ENCODE data around the gene ZNHIT1. TPM values are rescaled to one million over a fixed set of nuclear protein-coding genes. Genes with fewer than 3 reads are reported as not detected.
A peak's percentile ranks its signal among the peaks of the same experiment; 100 is the strongest.

ZNHIT1 gene
- total RNA-seq, 1 donor from 2014 or later = 39.1 TPM

DNA sequence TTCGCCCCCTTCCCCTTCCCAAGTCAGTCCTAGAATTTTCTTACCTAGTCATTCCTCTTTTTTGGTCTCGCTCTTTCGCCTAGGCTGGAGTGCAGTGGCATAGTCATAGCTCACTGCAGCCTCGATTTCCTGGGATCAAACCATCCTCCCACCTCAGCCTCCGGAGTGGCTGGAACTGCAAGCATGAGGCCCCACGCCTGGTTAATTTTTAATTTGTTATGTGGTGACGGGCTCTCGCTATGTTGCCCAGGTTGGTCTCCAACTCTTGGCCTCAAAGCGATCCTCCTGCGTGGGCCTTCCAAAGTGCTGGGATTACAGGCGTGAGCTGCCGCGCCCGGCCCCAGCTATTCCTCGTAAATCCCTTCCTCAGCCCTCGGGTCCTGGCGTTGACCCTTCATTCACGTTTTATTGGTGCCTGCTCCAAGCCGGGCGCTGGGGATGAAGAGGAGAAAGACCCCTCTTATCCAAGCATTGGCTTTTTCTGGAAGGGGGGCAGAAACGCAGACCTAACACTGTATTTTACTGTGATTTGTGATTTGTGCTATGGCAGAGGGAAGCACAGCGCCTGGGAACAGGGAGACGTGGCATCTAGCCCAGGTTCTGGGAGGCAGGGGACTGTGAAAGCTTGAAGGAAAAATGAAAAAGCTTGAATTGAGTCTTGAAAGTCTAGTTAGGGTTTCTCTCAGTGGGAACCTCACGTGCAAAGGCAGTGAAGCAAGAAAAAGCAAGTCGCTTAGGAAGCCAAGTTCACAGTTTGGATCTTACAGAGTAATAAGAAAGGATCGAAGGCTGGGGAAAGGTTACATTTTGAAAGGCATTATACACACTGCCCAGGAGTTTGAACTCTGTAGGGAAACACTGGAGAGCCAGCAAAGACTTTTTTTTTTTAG is 516 bp downstream of the ZNHIT1 start:
- peaks cover 12% of the 10 kb centered on the region for H3F3A ChIP-seq (ENCODE audit: low read depth)
- H3K4me1 ChIP-seq = peaks cover 8% of the 10 kb centered on the region
- Mint-ChIP-seq H3K4me1 (peaks cover 30% of the 10 kb centered on the region), H3K36me3 (no peaks in the 10 kb centered on the region), H3K27ac (peak overlapping the region; percentile 79), H3K4me3 (peak overlapping the region; percentile 98), H3K9me3 (no peaks in the 10 kb centered on the region), H3K27me3 (ENCODE audit: insufficient read depth, low read depth) (peaks cover 17% of the 10 kb centered on the region)
- DNase-seq (ENCODE audit: low spot score) = peak; percentile 47
- H3K4me2 ChIP-seq = peak overlapping the region; percentile 99
- H3K27me3 ChIP-seq = no peaks in the 10 kb centered on the region
- no peak overlapping the region for H3K27ac ChIP-seq
- H3K79me2 ChIP-seq (ENCODE audit: low read depth) = peaks cover 34% of the 10 kb centered on the region
- H3K36me3 ChIP-seq = no peaks in the 10 kb centered on the region
- TF ChIP-seq, protein P1, sequence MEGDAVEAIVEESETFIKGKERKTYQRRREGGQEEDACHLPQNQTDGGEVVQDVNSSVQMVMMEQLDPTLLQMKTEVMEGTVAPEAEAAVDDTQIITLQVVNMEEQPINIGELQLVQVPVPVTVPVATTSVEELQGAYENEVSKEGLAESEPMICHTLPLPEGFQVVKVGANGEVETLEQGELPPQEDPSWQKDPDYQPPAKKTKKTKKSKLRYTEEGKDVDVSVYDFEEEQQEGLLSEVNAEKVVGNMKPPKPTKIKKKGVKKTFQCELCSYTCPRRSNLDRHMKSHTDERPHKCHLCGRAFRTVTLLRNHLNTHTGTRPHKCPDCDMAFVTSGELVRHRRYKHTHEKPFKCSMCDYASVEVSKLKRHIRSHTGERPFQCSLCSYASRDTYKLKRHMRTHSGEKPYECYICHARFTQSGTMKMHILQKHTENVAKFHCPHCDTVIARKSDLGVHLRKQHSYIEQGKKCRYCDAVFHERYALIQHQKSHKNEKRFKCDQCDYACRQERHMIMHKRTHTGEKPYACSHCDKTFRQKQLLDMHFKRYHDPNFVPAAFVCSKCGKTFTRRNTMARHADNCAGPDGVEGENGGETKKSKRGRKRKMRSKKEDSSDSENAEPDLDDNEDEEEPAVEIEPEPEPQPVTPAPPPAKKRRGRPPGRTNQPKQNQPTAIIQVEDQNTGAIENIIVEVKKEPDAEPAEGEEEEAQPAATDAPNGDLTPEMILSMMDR (IDR thresholded peaks at IDR 0.05) = no peak
- TF ChIP-seq EZH2phosphoT487 (IDR thresholded peaks at IDR 0.05) (no peak), EZH2 (IDR thresholded peaks at IDR 0.05) (no peak)
- peak overlapping the region; percentile 66 for H3K9ac ChIP-seq
- no peaks in the 10 kb centered on the region for H3K9me3 ChIP-seq (ENCODE audit: low read depth)
- H4K20me1 ChIP-seq (ENCODE audit: low read depth) = no peaks in the 10 kb centered on the region
- peak overlapping the region; percentile 91 for H3K4me3 ChIP-seq
- peak overlapping the region; percentile 90 for H2AFZ ChIP-seq (replicated peaks)

DNA sequence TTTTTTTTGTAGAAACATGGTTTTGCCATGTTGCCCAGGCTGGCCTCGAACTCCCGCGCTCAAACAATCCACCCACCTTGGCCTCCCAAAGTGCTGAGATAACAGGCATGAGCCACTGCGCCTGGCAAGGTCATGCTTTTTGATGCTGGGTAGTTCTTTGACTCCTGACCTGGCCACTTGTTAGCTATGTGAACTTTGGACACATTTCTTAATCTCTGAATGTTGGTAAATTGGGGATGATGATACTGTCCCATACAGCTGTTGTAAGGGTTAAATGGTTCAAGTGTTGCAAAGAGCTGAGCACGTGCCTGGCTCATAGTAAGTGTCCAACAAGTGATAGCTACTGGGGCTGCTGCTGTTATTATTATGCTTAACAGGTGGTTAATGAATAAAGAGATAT is 2.3 kb downstream of the ZNHIT1 start:
- DNase-seq (ENCODE audit: low spot score) = no peak
- Mint-ChIP-seq H3K9me3 (no peaks in the 10 kb centered on the region), H3K27me3 (ENCODE audit: insufficient read depth, low read depth) (peaks cover 16% of the 10 kb centered on the region), H3K36me3 (peaks cover 8% of the 10 kb centered on the region), H3K27ac (no peak overlapping the region), H3K4me3 (no peak overlapping the region), H3K4me1 (peaks cover 27% of the 10 kb centered on the region)
- H3K9me3 ChIP-seq (ENCODE audit: low read depth) = no peaks in the 10 kb centered on the region
- no peak overlapping the region for H3K27ac ChIP-seq
- no peaks in the 10 kb centered on the region for H4K20me1 ChIP-seq (ENCODE audit: low read depth)
- TF ChIP-seq EZH2phosphoT487 (IDR thresholded peaks at IDR 0.05) = no peak
- no peak for TF ChIP-seq EZH2 (IDR thresholded peaks at IDR 0.05)
- TF ChIP-seq, protein P1 (IDR thresholded peaks at IDR 0.05) = no peak
- no peak overlapping the region for H3K9ac ChIP-seq
- H3F3A ChIP-seq (ENCODE audit: low read depth) = peaks cover 12% of the 10 kb centered on the region
- no peak overlapping the region for H2AFZ ChIP-seq (replicated peaks)
- H3K36me3 ChIP-seq = no peaks in the 10 kb centered on the region
- H3K4me2 ChIP-seq = no peak overlapping the region
- peaks cover 34% of the 10 kb centered on the region for H3K79me2 ChIP-seq (ENCODE audit: low read depth)
- H3K4me3 ChIP-seq = no peak overlapping the region
- H3K27me3 ChIP-seq = no peaks in the 10 kb centered on the region
- peaks cover 8% of the 10 kb centered on the region for H3K4me1 ChIP-seq

DNA sequence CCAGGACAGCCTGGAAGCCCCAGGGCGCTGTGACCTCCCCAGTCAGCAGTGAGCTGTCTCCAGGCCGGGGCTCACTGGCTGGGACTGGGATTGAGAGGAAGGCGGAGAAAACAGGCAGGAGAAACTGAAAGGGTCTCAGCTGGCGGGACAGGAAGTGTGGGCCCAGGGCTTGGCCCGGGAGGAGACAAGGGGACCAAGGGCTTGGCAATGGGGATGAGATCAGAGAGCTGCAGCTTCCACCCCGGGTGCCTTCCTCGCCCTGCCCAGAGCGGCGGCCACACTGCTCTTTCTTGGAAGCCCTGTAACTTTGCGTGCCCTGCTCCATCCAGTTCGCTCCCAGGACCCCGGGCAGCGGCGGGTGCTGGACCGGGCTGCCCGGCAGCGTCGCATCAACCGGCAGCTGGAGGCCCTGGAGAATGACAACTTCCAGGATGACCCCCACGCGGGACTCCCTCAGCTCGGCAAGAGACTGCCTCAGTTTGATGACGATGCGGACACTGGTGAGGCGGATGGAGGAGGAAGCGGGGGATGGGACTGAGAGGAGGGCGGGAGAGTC is 4.4 kb downstream of the ZNHIT1 start:
- Histone ChIP-seq H3K27ac (no peak overlapping the region), H3K27me3 (no peaks in the 10 kb centered on the region), H3K79me2 (ENCODE audit: low read depth) (peaks cover 34% of the 10 kb centered on the region), H2AFZ (replicated peaks) (no peak overlapping the region), H3K9me3 (ENCODE audit: low read depth) (no peaks in the 10 kb centered on the region), H3K4me2 (no peak overlapping the region), H3K4me1 (peaks cover 8% of the 10 kb centered on the region), H4K20me1 (ENCODE audit: low read depth) (no peaks in the 10 kb centered on the region), H3F3A (ENCODE audit: low read depth) (peaks cover 5% of the 10 kb centered on the region), H3K4me3 (no peak overlapping the region), H3K9ac (no peak overlapping the region), H3K36me3 (no peaks in the 10 kb centered on the region)
- H3K4me3 Mint-ChIP-seq = no peak overlapping the region
- H3K27ac Mint-ChIP-seq = no peak overlapping the region
- no peaks in the 10 kb centered on the region for H3K9me3 Mint-ChIP-seq
- H3K27me3 Mint-ChIP-seq (ENCODE audit: insufficient read depth, low read depth) = peaks cover 16% of the 10 kb centered on the region
- peaks cover 9% of the 10 kb centered on the region for H3K36me3 Mint-ChIP-seq
- TF ChIP-seq EZH2 (IDR thresholded peaks at IDR 0.05) = no peak
- TF ChIP-seq, protein P1 (IDR thresholded peaks at IDR 0.05) = no peak
- no peak for TF ChIP-seq EZH2phosphoT487 (IDR thresholded peaks at IDR 0.05)
- no peak for DNase-seq (ENCODE audit: low spot score)
- peaks cover 16% of the 10 kb centered on the region for H3K4me1 Mint-ChIP-seq
